ENCODE data around the gene UQCR11. TPM values are rescaled to one million over a fixed set of nuclear protein-coding genes. Genes with fewer than 3 reads are reported as not detected.

UQCR11 gene
- total and polyA plus RNA-seq, 2 of the 8 experiments (the other 6 are each of a cell fraction or from before 2014, with no cell fraction given): 162 to 171 TPM

GRCh38 chr19:1608359-1609102, 3.3 kb upstream of the UQCR11 start (continued):
- TF ChIP-seq, protein P1, sequence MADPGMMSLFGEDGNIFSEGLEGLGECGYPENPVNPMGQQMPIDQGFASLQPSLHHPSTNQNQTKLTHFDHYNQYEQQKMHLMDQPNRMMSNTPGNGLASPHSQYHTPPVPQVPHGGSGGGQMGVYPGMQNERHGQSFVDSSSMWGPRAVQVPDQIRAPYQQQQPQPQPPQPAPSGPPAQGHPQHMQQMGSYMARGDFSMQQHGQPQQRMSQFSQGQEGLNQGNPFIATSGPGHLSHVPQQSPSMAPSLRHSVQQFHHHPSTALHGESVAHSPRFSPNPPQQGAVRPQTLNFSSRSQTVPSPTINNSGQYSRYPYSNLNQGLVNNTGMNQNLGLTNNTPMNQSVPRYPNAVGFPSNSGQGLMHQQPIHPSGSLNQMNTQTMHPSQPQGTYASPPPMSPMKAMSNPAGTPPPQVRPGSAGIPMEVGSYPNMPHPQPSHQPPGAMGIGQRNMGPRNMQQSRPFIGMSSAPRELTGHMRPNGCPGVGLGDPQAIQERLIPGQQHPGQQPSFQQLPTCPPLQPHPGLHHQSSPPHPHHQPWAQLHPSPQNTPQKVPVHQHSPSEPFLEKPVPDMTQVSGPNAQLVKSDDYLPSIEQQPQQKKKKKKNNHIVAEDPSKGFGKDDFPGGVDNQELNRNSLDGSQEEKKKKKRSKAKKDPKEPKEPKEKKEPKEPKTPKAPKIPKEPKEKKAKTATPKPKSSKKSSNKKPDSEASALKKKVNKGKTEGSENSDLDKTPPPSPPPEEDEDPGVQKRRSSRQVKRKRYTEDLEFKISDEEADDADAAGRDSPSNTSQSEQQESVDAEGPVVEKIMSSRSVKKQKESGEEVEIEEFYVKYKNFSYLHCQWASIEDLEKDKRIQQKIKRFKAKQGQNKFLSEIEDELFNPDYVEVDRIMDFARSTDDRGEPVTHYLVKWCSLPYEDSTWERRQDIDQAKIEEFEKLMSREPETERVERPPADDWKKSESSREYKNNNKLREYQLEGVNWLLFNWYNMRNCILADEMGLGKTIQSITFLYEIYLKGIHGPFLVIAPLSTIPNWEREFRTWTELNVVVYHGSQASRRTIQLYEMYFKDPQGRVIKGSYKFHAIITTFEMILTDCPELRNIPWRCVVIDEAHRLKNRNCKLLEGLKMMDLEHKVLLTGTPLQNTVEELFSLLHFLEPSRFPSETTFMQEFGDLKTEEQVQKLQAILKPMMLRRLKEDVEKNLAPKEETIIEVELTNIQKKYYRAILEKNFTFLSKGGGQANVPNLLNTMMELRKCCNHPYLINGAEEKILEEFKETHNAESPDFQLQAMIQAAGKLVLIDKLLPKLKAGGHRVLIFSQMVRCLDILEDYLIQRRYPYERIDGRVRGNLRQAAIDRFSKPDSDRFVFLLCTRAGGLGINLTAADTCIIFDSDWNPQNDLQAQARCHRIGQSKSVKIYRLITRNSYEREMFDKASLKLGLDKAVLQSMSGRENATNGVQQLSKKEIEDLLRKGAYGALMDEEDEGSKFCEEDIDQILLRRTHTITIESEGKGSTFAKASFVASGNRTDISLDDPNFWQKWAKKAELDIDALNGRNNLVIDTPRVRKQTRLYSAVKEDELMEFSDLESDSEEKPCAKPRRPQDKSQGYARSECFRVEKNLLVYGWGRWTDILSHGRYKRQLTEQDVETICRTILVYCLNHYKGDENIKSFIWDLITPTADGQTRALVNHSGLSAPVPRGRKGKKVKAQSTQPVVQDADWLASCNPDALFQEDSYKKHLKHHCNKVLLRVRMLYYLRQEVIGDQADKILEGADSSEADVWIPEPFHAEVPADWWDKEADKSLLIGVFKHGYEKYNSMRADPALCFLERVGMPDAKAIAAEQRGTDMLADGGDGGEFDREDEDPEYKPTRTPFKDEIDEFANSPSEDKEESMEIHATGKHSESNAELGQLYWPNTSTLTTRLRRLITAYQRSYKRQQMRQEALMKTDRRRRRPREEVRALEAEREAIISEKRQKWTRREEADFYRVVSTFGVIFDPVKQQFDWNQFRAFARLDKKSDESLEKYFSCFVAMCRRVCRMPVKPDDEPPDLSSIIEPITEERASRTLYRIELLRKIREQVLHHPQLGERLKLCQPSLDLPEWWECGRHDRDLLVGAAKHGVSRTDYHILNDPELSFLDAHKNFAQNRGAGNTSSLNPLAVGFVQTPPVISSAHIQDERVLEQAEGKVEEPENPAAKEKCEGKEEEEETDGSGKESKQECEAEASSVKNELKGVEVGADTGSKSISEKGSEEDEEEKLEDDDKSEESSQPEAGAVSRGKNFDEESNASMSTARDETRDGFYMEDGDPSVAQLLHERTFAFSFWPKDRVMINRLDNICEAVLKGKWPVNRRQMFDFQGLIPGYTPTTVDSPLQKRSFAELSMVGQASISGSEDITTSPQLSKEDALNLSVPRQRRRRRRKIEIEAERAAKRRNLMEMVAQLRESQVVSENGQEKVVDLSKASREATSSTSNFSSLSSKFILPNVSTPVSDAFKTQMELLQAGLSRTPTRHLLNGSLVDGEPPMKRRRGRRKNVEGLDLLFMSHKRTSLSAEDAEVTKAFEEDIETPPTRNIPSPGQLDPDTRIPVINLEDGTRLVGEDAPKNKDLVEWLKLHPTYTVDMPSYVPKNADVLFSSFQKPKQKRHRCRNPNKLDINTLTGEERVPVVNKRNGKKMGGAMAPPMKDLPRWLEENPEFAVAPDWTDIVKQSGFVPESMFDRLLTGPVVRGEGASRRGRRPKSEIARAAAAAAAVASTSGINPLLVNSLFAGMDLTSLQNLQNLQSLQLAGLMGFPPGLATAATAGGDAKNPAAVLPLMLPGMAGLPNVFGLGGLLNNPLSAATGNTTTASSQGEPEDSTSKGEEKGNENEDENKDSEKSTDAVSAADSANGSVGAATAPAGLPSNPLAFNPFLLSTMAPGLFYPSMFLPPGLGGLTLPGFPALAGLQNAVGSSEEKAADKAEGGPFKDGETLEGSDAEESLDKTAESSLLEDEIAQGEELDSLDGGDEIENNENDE (IDR thresholded peaks at IDR 0.05; ENCODE audit: insufficient replicate concordance, low read length): no peak
- TF ChIP-seq KDM1A (IDR thresholded peaks at IDR 0.05; ENCODE audit: borderline replicate concordance, low read length): 0 out of 2 replicates have a peak, but pooled peaks have one; percentile 44
